Ovary (tissue), 3 donors: Measurements from ENCODE around the gene ATP8B4.

Source experiments
- CTCF ChIP-seq, 3 donors: fragments of 450-650 bp in 2 of 3; fragments of 200-600 bp in 1 of 3; IDR thresholded peaks; one replicate each; pipeline versions ENCODE4 v1.5.1 to v1.8.0; 2016 to 2022; ENCODE audit warnings: antibody characterized with exemption in 3 of 3, mild to moderate bottlenecking in 1 of 3
- EP300 ChIP-seq: sonication (generic); formaldehyde crosslinking; IDR thresholded peaks from one replicate; pipeline ENCODE4 v1.6.1; 2017; ENCODE audit warnings: antibody characterized with exemption
- POLR2A ChIP-seq: fragments of 450-650 bp; IDR thresholded peaks from one replicate; pipeline ENCODE4 v1.6.1; 2017; ENCODE audit warnings: antibody characterized with exemption, mild to moderate bottlenecking, moderate library complexity
- donor health status: DM: no; HTN: no; CAD: no.

- no peak for TF ChIP-seq CTCF (IDR thresholded peaks at IDR 0.05)
- no peak for TF ChIP-seq POLR2A
- TF ChIP-seq EP300, result no peak
Observed at GRCh38 chr15:49881433-49881832, 237.6 kb downstream of the ATP8B4 start.
